MM.1S (cell line): ENCODE measurements around the gene OSBP2.

ENCODE experiments used
- CTCF ChIP-seq: fragments of 300-600 bp; sonication (generic); IDR thresholded peaks from 2 replicates; pipeline ENCODE4 v1.5.1; 2016; ENCODE audit warnings: antibody characterized with exemption, low read length, mixed read lengths
- EZH2phosphoT487 ChIP-seq: fragments of 300-600 bp; sonication (generic); IDR thresholded peaks from 2 replicates; pipeline ENCODE4 v1.6.1; 2018; ENCODE audit warnings: antibody characterized with exemption, low read length

DNA sequence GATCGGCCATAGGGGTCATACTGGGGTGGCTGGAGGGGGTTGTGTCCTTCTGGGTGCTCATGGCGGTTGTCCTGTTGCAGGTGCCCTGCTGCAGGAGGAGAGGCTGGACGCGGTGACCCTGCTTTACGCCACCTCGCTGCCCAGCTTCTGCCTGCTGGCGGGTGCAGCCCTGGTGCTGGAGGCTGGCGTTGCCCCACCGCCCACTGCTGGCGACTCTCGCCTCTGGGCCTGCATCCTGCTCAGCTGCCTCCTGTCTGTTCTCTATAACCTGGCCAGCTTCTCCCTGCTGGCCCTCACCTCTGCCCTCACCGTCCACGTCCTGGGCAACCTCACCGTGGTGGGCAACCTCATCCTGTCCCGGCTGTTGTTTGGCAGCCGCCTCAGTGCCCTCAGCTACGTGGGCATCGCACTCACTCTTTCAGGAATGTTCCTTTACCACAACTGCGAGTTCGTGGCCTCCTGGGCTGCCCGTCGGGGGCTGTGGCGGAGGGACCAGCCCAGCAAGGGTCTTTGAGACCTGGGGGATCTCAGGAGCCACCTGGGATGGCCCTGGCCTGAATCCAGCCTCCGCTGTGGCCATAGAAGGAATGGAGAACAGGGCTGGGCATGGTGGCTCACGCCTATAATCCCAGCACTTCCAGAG is 48.0 kb upstream of the OSBP2 start:
- no peak for TF ChIP-seq CTCF
- no peak for TF ChIP-seq EZH2phosphoT487
